AG08396 (cell line): ENCODE results near the gene PEG3.

Experiments used
- DNase-seq: peaks from one replicate; pipeline ENCODE4 v3.0.0; 2012; ENCODE audit warnings: low spot score, mixed read lengths

PEG3 gene

GRCh38 chr19:56838909-56839651 is 1.4 kb downstream of the PEG3 start:
- DNase-seq = peak; percentile 49

- no peak for DNase-seq
Observed at GRCh38 chr19:56838024-56838908, 2.3 kb downstream of the PEG3 start.

GRCh38 chr19:56837492-56838023 is 3.0 kb downstream of the PEG3 start:
- DNase-seq = no peak

GRCh38 chr19:56837004-56837403 is 3.5 kb downstream of the PEG3 start:
- no peak for DNase-seq

- no peak for DNase-seq
Observed at GRCh38 chr19:56836059-56836458, 4.5 kb downstream of the PEG3 start.

GRCh38 chr19:56835401-56835800 is 5.1 kb downstream of the PEG3 start:
- DNase-seq = no peak

GRCh38 chr19:56834564-56835375 is 5.8 kb downstream of the PEG3 start:
- DNase-seq = no peak

- no peak for DNase-seq
Observed at GRCh38 chr19:56832352-56832928, 8.1 kb downstream of the PEG3 start.

GRCh38 chr19:56831255-56831654 is 9.3 kb downstream of the PEG3 start:
- DNase-seq = no peak

GRCh38 chr19:56829596-56829995 is 10.9 kb downstream of the PEG3 start:
- no peak for DNase-seq

GRCh38 chr19:56827708-56828107 is 12.8 kb downstream of the PEG3 start:
- DNase-seq = no peak

GRCh38 chr19:56823956-56824355 is 16.6 kb downstream of the PEG3 start:
- no peak for DNase-seq

- DNase-seq = no peak
Observed at GRCh38 chr19:56823417-56823816, 17.1 kb downstream of the PEG3 start.

GRCh38 chr19:56822755-56823154 is 17.8 kb downstream of the PEG3 start:
- DNase-seq = no peak

GRCh38 chr19:56821675-56822074 is 18.9 kb downstream of the PEG3 start:
- DNase-seq = no peak

GRCh38 chr19:56821209-56821608 is 19.3 kb downstream of the PEG3 start:
- DNase-seq = no peak

GRCh38 chr19:56819166-56819565 is 21.4 kb downstream of the PEG3 start:
- no peak for DNase-seq

GRCh38 chr19:56814656-56815055 is 25.9 kb downstream of the PEG3 start:
- no peak for DNase-seq

- DNase-seq = no peak
Observed at GRCh38 chr19:56813531-56813930, 27.0 kb downstream of the PEG3 start.

- DNase-seq = no peak
Observed at GRCh38 chr19:56811480-56811879, 29.0 kb downstream of the PEG3 start.

- no peak for DNase-seq
Observed at GRCh38 chr19:56810260-56810659, 30.3 kb downstream of the PEG3 start.
